Peyer's patch (tissue), 4 donors: ENCODE results near the gene HTR4. TPM values are rescaled to one million over a fixed set of nuclear protein-coding genes. Genes with fewer than 3 reads are reported as not detected.
A peak's percentile ranks its signal among the peaks of the same experiment; 100 is the strongest.

Source experiments
- DNase-seq, 3 donors: peaks; one replicate each; pipeline ENCODE4 v3.0.0-alpha.2; 2017 to 2019
- H3K27ac ChIP-seq, 4 donors: fragments of 200-600 bp; sonication (generic); one replicate each; pipeline ENCODE4 v1.5.1; 2016 to 2019
- H3K27me3 ChIP-seq, 2 donors: fragments of 200-600 bp; sonication (generic); one replicate each; pipeline ENCODE4 v1.5.1; 2019
- H3K36me3 ChIP-seq, 3 donors: fragments of 200-600 bp; sonication (generic); one replicate each; pipeline ENCODE4 v1.5.1; 2016 to 2019
- H3K4me1 ChIP-seq, 4 donors: fragments of 200-600 bp; sonication (generic); one replicate each; pipeline ENCODE4 v1.5.1; 2016 to 2019
- H3K4me3 ChIP-seq, 4 donors: fragments of 200-600 bp; sonication (generic); 1 replicate in 3 of 4; 2 replicates in 1 of 4; pipeline ENCODE4 v1.5.1; 2016 to 2019; ENCODE audit warnings: mild to moderate bottlenecking in 1 of 4
- H3K9me3 ChIP-seq, 4 donors: fragments of 200-600 bp; sonication (generic); one replicate each; pipeline ENCODE4 v1.5.1; 2016 to 2019; ENCODE audit warnings: mild to moderate bottlenecking in 1 of 4
- POLR2A ChIP-seq, 2 donors: fragments of 450-650 bp; IDR thresholded peaks; one replicate each; pipeline ENCODE4 v1.5.1; 2017; ENCODE audit warnings: antibody characterized with exemption in 2 of 2, mild to moderate bottlenecking in 2 of 2, moderate library complexity in 2 of 2
- total RNA-seq, 4 donors: library from RNA; depleted of rRNA; stranded (reverse); fragments of >200 nt; gene quantifications; one replicate each; pipeline ENCODE4 v1.1.0, GENCODE V29; 2016
- TF ChIP-seq, protein P1 (sequence below), 6 experiments: fragments of 450-650 bp in 4 of 6; fragments of 200-600 bp in 2 of 6; sonication (generic) in 1 of 6; IDR thresholded peaks; one replicate each; pipeline ENCODE4 v1.5.1; 2017 to 2019; ENCODE audit warnings: antibody characterized with exemption in 6 of 6, mild to moderate bottlenecking in 3 of 6, moderate library complexity in 1 of 6

HTR4 gene
- total RNA-seq, 4 donors from 2014 or later: 21.5 to 46.6 (median 44.1) TPM

DNA sequence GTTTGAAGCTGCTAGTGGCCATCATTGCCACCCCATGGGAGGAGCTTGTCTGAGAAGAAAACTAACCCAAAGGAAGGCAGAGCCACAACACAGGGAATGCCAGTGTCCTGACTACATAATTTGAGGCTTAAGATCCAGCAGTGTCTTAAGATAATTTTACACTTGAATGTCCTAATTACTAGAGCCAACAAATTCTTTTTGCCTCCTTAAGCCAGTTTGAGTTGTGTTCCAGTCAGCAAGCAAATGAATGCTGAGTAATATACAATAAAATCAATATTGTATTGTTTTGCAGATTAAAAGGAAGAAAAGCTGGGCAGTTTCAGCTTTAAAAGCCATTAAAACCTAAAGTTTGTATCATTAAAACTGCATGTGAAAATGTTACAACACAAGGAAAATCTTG, 13.9 kb downstream of the HTR4 start:
- TF ChIP-seq, protein P1, sequence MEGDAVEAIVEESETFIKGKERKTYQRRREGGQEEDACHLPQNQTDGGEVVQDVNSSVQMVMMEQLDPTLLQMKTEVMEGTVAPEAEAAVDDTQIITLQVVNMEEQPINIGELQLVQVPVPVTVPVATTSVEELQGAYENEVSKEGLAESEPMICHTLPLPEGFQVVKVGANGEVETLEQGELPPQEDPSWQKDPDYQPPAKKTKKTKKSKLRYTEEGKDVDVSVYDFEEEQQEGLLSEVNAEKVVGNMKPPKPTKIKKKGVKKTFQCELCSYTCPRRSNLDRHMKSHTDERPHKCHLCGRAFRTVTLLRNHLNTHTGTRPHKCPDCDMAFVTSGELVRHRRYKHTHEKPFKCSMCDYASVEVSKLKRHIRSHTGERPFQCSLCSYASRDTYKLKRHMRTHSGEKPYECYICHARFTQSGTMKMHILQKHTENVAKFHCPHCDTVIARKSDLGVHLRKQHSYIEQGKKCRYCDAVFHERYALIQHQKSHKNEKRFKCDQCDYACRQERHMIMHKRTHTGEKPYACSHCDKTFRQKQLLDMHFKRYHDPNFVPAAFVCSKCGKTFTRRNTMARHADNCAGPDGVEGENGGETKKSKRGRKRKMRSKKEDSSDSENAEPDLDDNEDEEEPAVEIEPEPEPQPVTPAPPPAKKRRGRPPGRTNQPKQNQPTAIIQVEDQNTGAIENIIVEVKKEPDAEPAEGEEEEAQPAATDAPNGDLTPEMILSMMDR (IDR thresholded peaks at IDR 0.05): no peak
- TF ChIP-seq POLR2A (IDR thresholded peaks at IDR 0.05): no peak
- H3K9me3 ChIP-seq: no peaks in the 10 kb centered on the region
- H3K27me3 ChIP-seq: no peaks in the 10 kb centered on the region
- H3K36me3 ChIP-seq: no peaks in the 10 kb centered on the region
- no peak for DNase-seq
- H3K4me1 ChIP-seq: peaks cover 0 to 15% (median 0%) of the 10 kb centered on the region in 4 donors
- H3K27ac ChIP-seq: no peak overlapping the region
- no peak overlapping the region for H3K4me3 ChIP-seq

GRCh38 chr5:148639081-148639480, 15.2 kb downstream of the HTR4 start:
- Histone ChIP-seq H3K9me3 (no peaks in the 10 kb centered on the region), H3K4me3 (no peak overlapping the region), H3K27ac (no peak overlapping the region), H3K27me3 (no peaks in the 10 kb centered on the region), H3K4me1 (peaks cover 0 to 20% (median 0%) of the 10 kb centered on the region in 4 donors), H3K36me3 (no peaks in the 10 kb centered on the region)
- no peak for DNase-seq
- TF ChIP-seq, protein P1 (IDR thresholded peaks at IDR 0.05): no peak
- no peak for TF ChIP-seq POLR2A (IDR thresholded peaks at IDR 0.05)

GRCh38 chr5:148636353-148636752, 18.0 kb downstream of the HTR4 start:
- H3K4me1 ChIP-seq: peaks cover 0 to 18% (median 0%) of the 10 kb centered on the region in 4 donors
- H3K27ac ChIP-seq: peak overlapping the region in 2 of 4 donors; percentile 22 to 36

DNA sequence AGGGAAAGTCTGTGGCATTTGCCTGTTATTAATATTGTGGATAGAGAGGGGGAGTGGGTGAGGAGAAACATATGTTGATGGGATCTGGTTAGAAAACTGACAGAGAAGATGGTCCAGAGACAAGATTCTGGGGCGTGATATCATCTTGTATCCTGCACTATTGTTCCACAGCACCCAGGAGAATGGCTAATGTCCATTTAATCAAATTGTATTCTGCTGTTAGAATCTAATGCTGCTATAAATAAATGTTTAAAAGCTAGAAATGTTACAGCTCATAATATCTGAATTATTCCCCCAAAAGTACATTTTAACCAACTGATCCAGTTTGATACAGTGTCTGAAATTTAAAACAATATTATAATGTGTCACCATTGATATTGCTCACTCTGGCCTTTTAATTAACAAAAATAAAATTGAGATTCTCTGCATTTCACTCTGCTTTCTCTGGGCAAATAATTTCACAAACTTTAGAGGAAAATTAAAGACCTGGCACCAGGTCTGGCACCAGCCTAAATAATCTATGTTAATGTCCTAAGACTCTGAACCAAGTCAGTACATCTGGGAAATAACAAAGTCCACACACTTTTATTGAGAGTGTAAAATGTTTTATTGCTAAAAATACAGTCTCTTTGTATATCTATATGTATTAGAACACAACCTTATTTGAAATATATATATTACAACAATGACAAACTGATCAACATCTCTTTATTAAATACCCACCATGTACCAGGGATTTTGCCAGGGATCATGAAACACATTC, 18.8 kb downstream of the HTR4 start:
- no peak overlapping the region for H3K4me3 ChIP-seq
- peak overlapping the region in 2 of 4 donors; percentile 22 to 36 for H3K27ac ChIP-seq
- no peaks in the 10 kb centered on the region for H3K27me3 ChIP-seq
- no peaks in the 10 kb centered on the region for H3K36me3 ChIP-seq
- H3K4me1 ChIP-seq: peaks cover 0 to 10% (median 0%) of the 10 kb centered on the region in 4 donors
- TF ChIP-seq POLR2A (IDR thresholded peaks at IDR 0.05): no peak
- TF ChIP-seq, protein P1 (IDR thresholded peaks at IDR 0.05): no peak
- DNase-seq: no peak
- no peaks in the 10 kb centered on the region for H3K9me3 ChIP-seq

More at GRCh38 chr5:148636353-148636752, 18.0 kb downstream of the HTR4 start:
- Histone ChIP-seq H3K9me3 (no peaks in the 10 kb centered on the region), H3K27me3 (no peaks in the 10 kb centered on the region), H3K4me3 (no peak overlapping the region), H3K36me3 (no peaks in the 10 kb centered on the region)
- TF ChIP-seq, protein P1 (IDR thresholded peaks at IDR 0.05): no peak
- TF ChIP-seq POLR2A (IDR thresholded peaks at IDR 0.05): no peak
- no peak for DNase-seq

- Histone ChIP-seq H3K4me3 (no peak overlapping the region), H3K4me1 (peaks cover 0 to 5% (median 0%) of the 10 kb centered on the region in 4 donors), H3K36me3 (no peaks in the 10 kb centered on the region), H3K27ac (no peak overlapping the region), H3K9me3 (no peaks in the 10 kb centered on the region), H3K27me3 (no peaks in the 10 kb centered on the region)
- TF ChIP-seq, protein P1 (IDR thresholded peaks at IDR 0.05): no peak
- TF ChIP-seq POLR2A (IDR thresholded peaks at IDR 0.05): no peak
- DNase-seq: no peak
Observed at GRCh38 chr5:148633067-148633377, 21.3 kb downstream of the HTR4 start.
